IMR-90 (cell line): ENCODE data around the gene TEX35. TPM values are rescaled to one million over a fixed set of nuclear protein-coding genes. Genes with fewer than 3 reads are reported as not detected.
A peak's percentile ranks its signal among the peaks of the same experiment; 100 is the strongest.

Source experiments
- ATAC-seq: fragments of 200-7000 bp; cut with Tn5 transposase; 2 replicates; pipeline ENCODE4 v1.9.1; 2020; ENCODE audit warnings: low read depth, mild to moderate bottlenecking, moderate library complexity
- BruUV-seq: library from RNA; stranded (reverse); fragments of 400-500 nt; replicated peaks from 2 replicates; lab custom pipeline; 2021; lab: Mats Ljungman, UMichigan
- CTCF ChIA-PET: fragments of 300-600 bp; formaldehyde crosslinking; extraction: SDS; loops from one replicate; lab custom pipeline; 2021; ENCODE audit warnings: antibody characterized with exemption; lab: Yijun Ruan, JAX
- POLR2A ChIA-PET: fragments of 300-600 bp; sonication (Branson Sonifier 250); formaldehyde crosslinking; loops from one replicate; lab custom pipeline; 2022; ENCODE audit warnings: antibody characterized with exemption; ENCODE audit not compliant: unreplicated experiment; lab: Charles Lee
- DNase-seq: peaks from one replicate; pipeline ENCODE4 v3.0.0; 2013
- H2AFZ ChIP-seq: replicated peaks from 2 replicates; pipeline ENCODE3; 2013; ENCODE audit warnings: low read length, mild to moderate bottlenecking; ENCODE audit not compliant: poor library complexity
- H2AK5ac ChIP-seq: 2 replicates; pipeline ENCODE4 v1.6.1; 2013; ENCODE audit warnings: low read depth, low read length, inconsistent platforms
- H2AK9ac ChIP-seq: replicated peaks from 2 replicates; pipeline ENCODE3; 2013; ENCODE audit warnings: mild to moderate bottlenecking, low read depth, low read length, moderate library complexity; ENCODE audit not compliant: poor library complexity
- H2BK120ac ChIP-seq: 2 replicates; pipeline ENCODE4 v1.6.1; 2013; ENCODE audit warnings: low read depth, low read length, inconsistent platforms
- H2BK15ac ChIP-seq: 3 replicates; pipeline ENCODE4 v1.6.1; 2013; ENCODE audit warnings: low read depth, low read length, inconsistent platforms
- H2BK20ac ChIP-seq: 2 replicates; pipeline ENCODE4 v1.6.1; 2013; ENCODE audit warnings: low read depth, mild to moderate bottlenecking, inconsistent platforms, low read length, moderate library complexity
- H2BK5ac ChIP-seq: 2 replicates; pipeline ENCODE4 v1.6.1; 2013; ENCODE audit warnings: mild to moderate bottlenecking, low read depth, low read length, inconsistent platforms; ENCODE audit not compliant: poor library complexity, severe bottlenecking
- H3K14ac ChIP-seq: replicated peaks from 2 replicates; pipeline ENCODE4 v1.6.1; 2013; ENCODE audit warnings: low read depth, low read length, inconsistent platforms
- H3K18ac ChIP-seq: 2 replicates; pipeline ENCODE4 v1.6.1; 2013; ENCODE audit warnings: low read depth, low read length, control low read depth
- H3K23ac ChIP-seq: 2 replicates; pipeline ENCODE4 v1.6.1; 2013; ENCODE audit warnings: low read depth, low read length, inconsistent platforms
- H3K27ac ChIP-seq: 2 replicates; pipeline ENCODE4 v1.5.1; 2013; ENCODE audit warnings: mild to moderate bottlenecking, control low read depth, low read length; ENCODE audit not compliant: insufficient read depth
- H3K27me3 ChIP-seq: 2 replicates; pipeline ENCODE4 v1.6.1; 2013; ENCODE audit warnings: low read length; ENCODE audit not compliant: control insufficient read depth, insufficient read depth
- H3K36me3 ChIP-seq: 2 replicates; pipeline ENCODE4 v1.6.1; 2013; ENCODE audit warnings: low read length, mixed read lengths; ENCODE audit not compliant: control insufficient read depth, insufficient read depth
- H3K4ac ChIP-seq: 2 replicates; pipeline ENCODE4 v1.6.1; 2013; ENCODE audit warnings: low read depth, low read length, inconsistent platforms
- H3K4me1 ChIP-seq: 2 replicates; pipeline ENCODE4 v1.6.1; 2013; ENCODE audit warnings: low read length, mixed read lengths; ENCODE audit not compliant: control insufficient read depth, insufficient read depth
- H3K4me2 ChIP-seq: 2 replicates; pipeline ENCODE4 v1.6.1; 2013; ENCODE audit warnings: low read depth, mild to moderate bottlenecking, control low read depth, low read length, moderate library complexity
- H3K4me3 ChIP-seq: 2 replicates; pipeline ENCODE4 v1.5.1; 2013; ENCODE audit warnings: low read depth, mild to moderate bottlenecking, control low read depth, low read length, moderate library complexity; ENCODE audit not compliant: insufficient read depth
- H3K56ac ChIP-seq: 2 replicates; pipeline ENCODE4 v1.6.1; 2013; ENCODE audit warnings: low read length, inconsistent platforms; ENCODE audit not compliant: insufficient read depth; ENCODE audit errors: extremely low read depth
- H3K79me1 ChIP-seq, 2 experiments: 2 replicates each; pipeline ENCODE4 v1.6.1; 2013; ENCODE audit warnings: low read length in 2 of 2, inconsistent platforms in 1 of 2, low read depth in 1 of 2
- H3K9ac ChIP-seq: 2 replicates; pipeline ENCODE4 v1.6.1; 2013; ENCODE audit warnings: low read depth, low read length, control low read depth
- H3K9me1 ChIP-seq: 2 replicates; pipeline ENCODE4 v1.6.1; 2013; ENCODE audit warnings: low read length, inconsistent platforms; ENCODE audit not compliant: insufficient read depth
- H3K9me3 ChIP-seq: 2 replicates; pipeline ENCODE4 v1.6.1; 2013; ENCODE audit warnings: low read length; ENCODE audit not compliant: control insufficient read depth, insufficient read depth
- H4K20me1 ChIP-seq: 2 replicates; pipeline ENCODE4 v1.6.1; 2013; ENCODE audit warnings: low read length, inconsistent platforms; ENCODE audit not compliant: insufficient read depth
- H4K5ac ChIP-seq: 2 replicates; pipeline ENCODE4 v1.6.1; 2013; ENCODE audit warnings: mild to moderate bottlenecking, low read depth, low read length, control low read depth
- H4K8ac ChIP-seq, 2 experiments: 2 replicates each; pipeline ENCODE4 v1.6.1; 2013; ENCODE audit warnings: low read depth in 2 of 2, low read length in 2 of 2, control low read depth in 1 of 2, inconsistent platforms in 1 of 2
- H4K91ac ChIP-seq: 2 replicates; pipeline ENCODE4 v1.6.1; 2013; ENCODE audit warnings: low read depth, low read length, inconsistent platforms; ENCODE audit not compliant: insufficient read depth
- MAFK ChIP-seq: IDR thresholded peaks from 2 replicates; pipeline ENCODE4 v1.6.1; 2012; ENCODE audit warnings: low read depth, low read length, improper control_type of control experiment
- WGBS, 2 experiments: methylation state at CpG; one replicate each; pipeline versions ENCODE4 v1.1.5 to v1.1.7; 2013; ENCODE audit warnings: missing lambda C conversion rate in 2 of 2; ENCODE audit not compliant: insufficient read length in 1 of 2; ENCODE audit errors: extremely low coverage in 2 of 2; 5-methylcytosine and 5-hydroxymethylcytosine counted together
- dilution Hi-C: fragments of 300-500 bp; cut with HindIII; formaldehyde crosslinking; loops from one replicate; pipeline ENCODE4 v1.14.3; 2018; ENCODE audit warnings: low sequenced_read_pairs; ENCODE audit not compliant: unreplicated experiment
- in situ Hi-C: fragments of 300-500 bp; cut with MboI; formaldehyde crosslinking; loops from 3 replicates; pipeline ENCODE4 v1.14.3; 2019; ENCODE audit warnings: low sequenced_read_pairs, inconsistent platforms, mixed read lengths
- intact Hi-C: fragments of 100-400 bp; cut with micrococcal nuclease; formaldehyde crosslinking; loops from 2 replicates; pipeline ENCODE4 v1.10.0; 2022
- polyA plus RNA-seq, 3 experiments: library from polyadenylated mRNA; depleted of rRNA; stranded (reverse); fragments of >200 nt; gene quantifications; 2 replicates each; pipeline ENCODE4 v1.2.3, GENCODE V29; 2012; ENCODE audit warnings: low replicate concordance in 1 of 3
- total RNA-seq: library from RNA; depleted of rRNA; stranded (reverse); fragments of >200 nt; gene quantifications from 2 replicates; pipeline ENCODE4 v1.2.3, GENCODE V29; 2012
- TF ChIP-seq, protein P1 (sequence below): conservative IDR thresholded peaks from 2 replicates; pipeline ENCODE4 v1.5.1; 2012; ENCODE audit warnings: mild to moderate bottlenecking, low read depth, low read length, improper control_type of control experiment

TEX35 gene
- total and polyA plus RNA-seq, 2 of the 4 experiments (the other 2 are of a cell fraction): 0.05 TPM; not detected in 1

DNA sequence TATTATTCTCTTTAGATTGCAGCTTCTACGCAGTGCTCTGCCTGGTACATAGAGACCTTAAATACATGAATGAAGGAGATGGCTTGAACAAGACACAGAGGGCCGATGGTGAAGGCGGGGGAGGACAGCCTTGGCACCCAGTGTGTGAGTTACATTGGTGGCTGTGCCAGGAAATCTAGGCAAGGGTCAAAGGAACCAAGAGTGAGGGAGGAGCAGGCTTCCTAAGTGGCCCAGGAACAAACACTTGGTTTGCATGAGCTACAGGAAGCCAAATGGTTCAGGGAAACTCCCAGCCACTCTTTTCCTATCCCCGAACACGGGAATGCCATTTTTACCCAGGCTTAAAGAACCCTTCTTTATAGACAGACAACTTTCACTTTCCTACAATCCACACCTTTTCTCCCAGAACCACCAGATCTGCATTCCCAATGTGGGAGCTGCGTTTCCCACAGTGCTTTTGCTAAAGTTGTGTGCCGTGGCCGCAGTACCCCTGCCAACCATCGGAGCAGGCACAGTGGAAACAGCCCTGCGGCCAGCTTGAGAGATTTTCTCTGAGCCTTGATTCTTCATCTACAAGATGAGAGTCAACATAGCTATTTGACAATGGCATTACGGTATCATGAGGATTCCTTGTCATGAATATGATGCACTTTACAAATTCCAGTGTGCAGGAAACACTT, 12.7 kb upstream of the TEX35 start:
- Histone ChIP-seq H3K23ac (no peak overlapping the region), H4K8ac (no peak overlapping the region), H2BK20ac (no peak overlapping the region), H3K79me1 (no peaks in the 10 kb centered on the region), H3K27me3 (peaks cover 5% of the 10 kb centered on the region; the same call in 1 of the 2 replicates), H2BK5ac (no peak overlapping the region), H3K14ac (no peak overlapping the region), H3K56ac (no peak overlapping the region), H2BK15ac (no peak overlapping the region), H3K9me3 (no peaks in the 10 kb centered on the region), H3K27ac (no peak overlapping the region), H4K5ac (no peak overlapping the region), H2AK9ac (no peak overlapping the region), H2AFZ (no peak overlapping the region), H4K91ac (no peak overlapping the region), H4K20me1 (no peaks in the 10 kb centered on the region), H3K4me1 (no peaks in the 10 kb centered on the region), H3K36me3 (no peaks in the 10 kb centered on the region), H2BK120ac (no peak overlapping the region), H3K4ac (no peak overlapping the region), H3K4me2 (no peak overlapping the region), H3K4me3 (no peak overlapping the region), H3K9me1 (peaks cover 4% of the 10 kb centered on the region; the same call in 1 of the 2 replicates), H2AK5ac (no peak overlapping the region), H3K18ac (no peak overlapping the region), H3K9ac (no peak overlapping the region)
- POLR2A ChIA-PET: no interaction called here
- CTCF ChIA-PET: interaction anchor here (0.8 to 1.4 kb wide), 5 partner anchors 13 to 190 kb away, joined by 3 to 4 read pairs (median 4); partner anchors contain the start of gene TEX35
- DNase-seq: no peak
- TF ChIP-seq, protein P1, sequence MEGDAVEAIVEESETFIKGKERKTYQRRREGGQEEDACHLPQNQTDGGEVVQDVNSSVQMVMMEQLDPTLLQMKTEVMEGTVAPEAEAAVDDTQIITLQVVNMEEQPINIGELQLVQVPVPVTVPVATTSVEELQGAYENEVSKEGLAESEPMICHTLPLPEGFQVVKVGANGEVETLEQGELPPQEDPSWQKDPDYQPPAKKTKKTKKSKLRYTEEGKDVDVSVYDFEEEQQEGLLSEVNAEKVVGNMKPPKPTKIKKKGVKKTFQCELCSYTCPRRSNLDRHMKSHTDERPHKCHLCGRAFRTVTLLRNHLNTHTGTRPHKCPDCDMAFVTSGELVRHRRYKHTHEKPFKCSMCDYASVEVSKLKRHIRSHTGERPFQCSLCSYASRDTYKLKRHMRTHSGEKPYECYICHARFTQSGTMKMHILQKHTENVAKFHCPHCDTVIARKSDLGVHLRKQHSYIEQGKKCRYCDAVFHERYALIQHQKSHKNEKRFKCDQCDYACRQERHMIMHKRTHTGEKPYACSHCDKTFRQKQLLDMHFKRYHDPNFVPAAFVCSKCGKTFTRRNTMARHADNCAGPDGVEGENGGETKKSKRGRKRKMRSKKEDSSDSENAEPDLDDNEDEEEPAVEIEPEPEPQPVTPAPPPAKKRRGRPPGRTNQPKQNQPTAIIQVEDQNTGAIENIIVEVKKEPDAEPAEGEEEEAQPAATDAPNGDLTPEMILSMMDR: peak; percentile 22; the same call in 1 of the 2 replicates
- TF ChIP-seq MAFK: no peak
- in situ Hi-C loops: loop anchor here (10.0 kb wide), 1 partner anchor 195 kb away; no protein-coding TSS in a partner anchor
- ATAC-seq: no peak
- BruUV-seq: no TSS peak
- dilution Hi-C loops: no loop called here
- intact Hi-C loops: loop anchor here (5.0 to 10.0 kb wide), 2 partner anchors 188 to 475 kb away; no protein-coding TSS in a partner anchor
- 93% methylated on average over 9 of the region's 11 CpGs; no CpG with 5 or more reads in 1 of the 2 experiments for WGBS, 2 experiments
